GM12891 (cell line): ENCODE results near the gene ORAI3.

Source experiments
- PAX5 ChIP-seq: IDR thresholded peaks from 2 replicates; pipeline ENCODE4 v1.6.1; 2011; ENCODE audit warnings: low read length, moderate library complexity, mild to moderate bottlenecking; ENCODE audit not compliant: insufficient read depth, severe bottlenecking
- POLR2A ChIP-seq: IDR thresholded peaks from 2 replicates; pipeline ENCODE4 v1.6.1; 2011; ENCODE audit warnings: low read depth, low read length, control low read depth
- POLR2AphosphoS5 ChIP-seq: IDR thresholded peaks from 2 replicates; pipeline ENCODE4 v1.6.1; 2011; ENCODE audit warnings: low read depth, low read length, control low read depth
- SPI1 ChIP-seq: IDR thresholded peaks from 2 replicates; pipeline ENCODE4 v1.6.1; 2011; ENCODE audit warnings: low read depth, low read length, control low read depth
- TAF1 ChIP-seq: IDR thresholded peaks from 2 replicates; pipeline ENCODE4 v1.6.1; 2011; ENCODE audit warnings: low read depth, low read length, control low read depth

GRCh38 chr16:30965436-30965835, 16.6 kb downstream of the ORAI3 start:
- TF ChIP-seq TAF1 (no peak), POLR2AphosphoS5 (no peak), POLR2A (no peak), PAX5 (no peak), SPI1 (no peak)
